HG03103 (cell line): ENCODE results near the gene TMEM273.

Source experiments
- ATAC-seq: cut with Tn5 transposase; IDR thresholded peaks from one replicate; pipeline ENCODE4 v1.9.1; 2021; ENCODE audit warnings: low read depth; ENCODE audit not compliant: unreplicated experiment

TMEM273 gene

GRCh38 chr10:49166484-49167400 is 21.4 kb downstream of the TMEM273 start:
- ATAC-seq = no peak

- no peak for ATAC-seq
Observed at GRCh38 chr10:49165821-49166483, 22.2 kb downstream of the TMEM273 start.

GRCh38 chr10:49165259-49165658 is 22.9 kb downstream of the TMEM273 start:
- no peak for ATAC-seq

- peak; percentile 86 for ATAC-seq
Observed at GRCh38 chr10:49164559-49165188, 23.5 kb downstream of the TMEM273 start.

GRCh38 chr10:49163741-49164140 is 24.4 kb downstream of the TMEM273 start:
- ATAC-seq = no peak

GRCh38 chr10:49162761-49163310 is 25.4 kb downstream of the TMEM273 start:
- ATAC-seq = no peak

- no peak for ATAC-seq
Observed at GRCh38 chr10:49162063-49162462, 26.1 kb downstream of the TMEM273 start.

GRCh38 chr10:49161411-49161997 is 26.7 kb downstream of the TMEM273 start:
- no peak for ATAC-seq

- no peak for ATAC-seq
Observed at GRCh38 chr10:49160814-49161213, 27.4 kb downstream of the TMEM273 start.

- ATAC-seq = no peak
Observed at GRCh38 chr10:49160110-49160509, 28.1 kb downstream of the TMEM273 start.

GRCh38 chr10:49158915-49159314 is 29.3 kb downstream of the TMEM273 start:
- no peak for ATAC-seq

- no peak for ATAC-seq
Observed at GRCh38 chr10:49158404-49158803, 29.8 kb downstream of the TMEM273 start.

GRCh38 chr10:49157229-49157628 is 31.0 kb downstream of the TMEM273 start:
- ATAC-seq = no peak

GRCh38 chr10:49154641-49155040 is 33.5 kb downstream of the TMEM273 start:
- no peak for ATAC-seq

GRCh38 chr10:49153971-49154370 is 34.2 kb downstream of the TMEM273 start:
- no peak for ATAC-seq

- no peak for ATAC-seq
Observed at GRCh38 chr10:49153115-49153514, 35.1 kb downstream of the TMEM273 start.

- no peak for ATAC-seq
Observed at GRCh38 chr10:49152663-49153062, 35.5 kb downstream of the TMEM273 start.

GRCh38 chr10:49152037-49152436 is 36.2 kb downstream of the TMEM273 start:
- ATAC-seq = no peak

GRCh38 chr10:49151481-49151880 is 36.7 kb downstream of the TMEM273 start:
- no peak for ATAC-seq

GRCh38 chr10:49151025-49151445 is 37.2 kb downstream of the TMEM273 start:
- no peak for ATAC-seq

- no peak for ATAC-seq
Observed at GRCh38 chr10:49150426-49150825, 37.8 kb downstream of the TMEM273 start.
